Thoracic aorta (tissue), 2 donors: Measurements from ENCODE around the gene DEGS1. TPM values are rescaled to one million over a fixed set of nuclear protein-coding genes. Genes with fewer than 3 reads are reported as not detected.

Experiments
- ATAC-seq: fragments of 150-250 bp; one replicate; pipeline ENCODE4 v1.8.0; 2017; ENCODE audit warnings: low read depth; ENCODE audit not compliant: insufficient number of reproducible peaks, low FRiP score
- DNase-seq: peaks from one replicate; pipeline ENCODE4 v3.0.0-alpha.2; 2020; ENCODE audit warnings: low spot score
- H3K27ac ChIP-seq, 2 donors: fragments of 200-600 bp; sonication (generic); 1 replicate in 1 of 2; 2 replicates in 1 of 2; pipeline ENCODE4 v1.5.1; 2016; ENCODE audit warnings: mild to moderate bottlenecking in 2 of 2, moderate library complexity in 2 of 2
- H3K27me3 ChIP-seq: fragments of 200-600 bp; sonication (generic); replicated peaks from 2 replicates; pipeline ENCODE4 v1.6.0; 2016; ENCODE audit warnings: mild to moderate bottlenecking; ENCODE audit not compliant: insufficient read depth
- H3K36me3 ChIP-seq: fragments of 200-600 bp; sonication (generic); one replicate; pipeline ENCODE4 v1.5.1; 2016
- H3K4me1 ChIP-seq, 2 donors: fragments of 200-600 bp; sonication (generic); 1 replicate in 1 of 2; 2 replicates in 1 of 2; pipeline versions ENCODE4 v1.5.1 to v1.6.0; 2016; ENCODE audit warnings: low read depth in 2 of 2, mild to moderate bottlenecking in 1 of 2; ENCODE audit not compliant: control insufficient read depth in 1 of 2
- H3K4me3 ChIP-seq: fragments of 200-600 bp; sonication (generic); 2 replicates; pipeline ENCODE4 v1.5.1; 2016; ENCODE audit warnings: mild to moderate bottlenecking
- H3K9me3 ChIP-seq: fragments of 200-600 bp; sonication (generic); 2 replicates; pipeline ENCODE4 v1.5.1; 2016
- total RNA-seq, 2 donors: library from RNA; depleted of rRNA; stranded (reverse); fragments of >200 nt; gene quantifications; one replicate each; pipeline versions ENCODE4 v1.1.0 to v1.2.3, GENCODE V29; 2016
- TF ChIP-seq, protein P1 (sequence below): fragments of 200-600 bp; sonication (generic); IDR thresholded peaks from one replicate; pipeline ENCODE4 v1.5.1; 2019; ENCODE audit warnings: antibody characterized with exemption

Gene DEGS1
- total RNA-seq, 2 donors from 2014 or later, result 104 to 111 TPM

DNA sequence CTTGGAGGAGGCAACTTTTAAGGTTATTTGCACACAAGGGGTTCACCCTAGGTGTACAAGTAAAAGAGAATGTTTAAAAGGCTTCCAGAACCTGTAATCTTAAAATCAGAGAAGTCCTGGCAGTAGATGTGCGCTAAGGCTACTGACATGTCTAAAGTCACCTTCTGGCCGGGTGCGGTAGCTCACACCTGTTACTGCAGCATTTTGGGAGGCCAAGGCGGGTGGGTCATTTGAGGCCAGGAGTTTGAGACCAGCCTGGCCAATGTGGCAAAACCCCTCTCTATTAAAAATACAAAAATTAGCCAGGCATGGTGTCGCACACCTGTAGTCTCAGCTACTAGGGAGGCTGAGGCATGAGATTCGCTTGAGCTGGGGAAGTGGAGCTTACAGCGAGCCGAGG is 20.3 kb upstream of the DEGS1 start:
- Histone ChIP-seq H3K4me3 (no peak overlapping the region), H3K36me3 (peaks cover 10% of the 10 kb centered on the region), H3K9me3 (no peaks in the 10 kb centered on the region), H3K27me3 (no peaks in the 10 kb centered on the region), H3K27ac (no peak overlapping the region), H3K4me1 (no peaks in the 10 kb centered on the region)
- TF ChIP-seq, protein P1, sequence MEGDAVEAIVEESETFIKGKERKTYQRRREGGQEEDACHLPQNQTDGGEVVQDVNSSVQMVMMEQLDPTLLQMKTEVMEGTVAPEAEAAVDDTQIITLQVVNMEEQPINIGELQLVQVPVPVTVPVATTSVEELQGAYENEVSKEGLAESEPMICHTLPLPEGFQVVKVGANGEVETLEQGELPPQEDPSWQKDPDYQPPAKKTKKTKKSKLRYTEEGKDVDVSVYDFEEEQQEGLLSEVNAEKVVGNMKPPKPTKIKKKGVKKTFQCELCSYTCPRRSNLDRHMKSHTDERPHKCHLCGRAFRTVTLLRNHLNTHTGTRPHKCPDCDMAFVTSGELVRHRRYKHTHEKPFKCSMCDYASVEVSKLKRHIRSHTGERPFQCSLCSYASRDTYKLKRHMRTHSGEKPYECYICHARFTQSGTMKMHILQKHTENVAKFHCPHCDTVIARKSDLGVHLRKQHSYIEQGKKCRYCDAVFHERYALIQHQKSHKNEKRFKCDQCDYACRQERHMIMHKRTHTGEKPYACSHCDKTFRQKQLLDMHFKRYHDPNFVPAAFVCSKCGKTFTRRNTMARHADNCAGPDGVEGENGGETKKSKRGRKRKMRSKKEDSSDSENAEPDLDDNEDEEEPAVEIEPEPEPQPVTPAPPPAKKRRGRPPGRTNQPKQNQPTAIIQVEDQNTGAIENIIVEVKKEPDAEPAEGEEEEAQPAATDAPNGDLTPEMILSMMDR, result no peak
- no peak for ATAC-seq
- DNase-seq, result no peak

DNA sequence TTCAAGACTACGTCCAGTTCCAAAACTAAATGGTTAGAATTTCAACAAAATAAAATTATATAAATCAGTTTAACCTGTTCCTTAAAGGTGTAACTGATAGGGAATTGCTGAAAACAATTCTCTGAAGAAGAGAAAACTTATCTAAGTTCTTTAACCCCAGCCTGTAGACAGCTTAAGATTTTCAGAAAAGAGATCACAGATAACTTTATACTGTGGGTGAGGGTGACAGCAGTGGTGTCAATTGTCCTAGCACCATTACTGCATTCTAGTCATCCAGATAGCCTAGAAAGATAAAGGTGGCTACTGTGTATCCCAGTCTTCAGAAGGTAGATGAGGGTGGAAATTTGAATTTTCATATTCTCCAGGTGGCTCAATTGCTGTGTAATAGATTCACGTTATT is 19.7 kb upstream of the DEGS1 start:
- TF ChIP-seq, protein P1, result no peak
- DNase-seq (no peak), ATAC-seq (no peak)
- Histone ChIP-seq H3K4me1 (peaks cover 2 to 3% of the 10 kb centered on the region in 2 donors), H3K27me3 (no peaks in the 10 kb centered on the region), H3K27ac (no peak overlapping the region), H3K36me3 (peaks cover 5% of the 10 kb centered on the region), H3K9me3 (no peaks in the 10 kb centered on the region), H3K4me3 (no peak overlapping the region)

DNA sequence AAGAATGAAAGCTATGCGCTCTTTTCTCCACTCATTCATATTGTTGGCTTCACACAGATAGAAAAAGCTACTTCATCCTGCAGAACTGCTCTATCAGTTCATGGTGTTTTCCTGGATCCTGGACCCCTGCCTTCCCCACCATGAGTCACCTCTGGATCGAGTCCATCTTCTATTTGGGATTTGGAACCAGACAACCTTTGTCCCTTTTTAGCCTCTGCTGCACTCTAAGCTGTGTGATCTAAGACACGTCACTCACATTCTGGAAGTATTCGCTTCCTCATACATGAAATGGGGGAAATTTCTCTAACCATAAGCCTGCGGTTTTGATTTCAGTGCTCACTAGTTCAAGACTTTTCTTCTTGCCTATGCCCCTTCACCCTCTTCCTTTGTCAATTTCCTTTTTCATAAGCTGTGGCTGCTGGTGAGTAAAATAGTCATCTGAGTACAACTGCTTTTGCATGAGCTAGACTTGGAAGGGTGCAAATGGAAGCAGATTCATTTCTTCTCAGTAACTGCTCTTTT is 14.1 kb upstream of the DEGS1 start:
- Histone ChIP-seq H3K4me1 (peaks cover 8 to 11% of the 10 kb centered on the region in 2 donors), H3K27me3 (no peaks in the 10 kb centered on the region), H3K27ac (peak overlapping the region; percentile 63 to 72), H3K4me3 (peak overlapping the region; percentile 2), H3K9me3 (no peaks in the 10 kb centered on the region), H3K36me3 (no peaks in the 10 kb centered on the region)
- TF ChIP-seq, protein P1, result no peak
- peak; percentile 94 for ATAC-seq
- no peak for DNase-seq

DNA sequence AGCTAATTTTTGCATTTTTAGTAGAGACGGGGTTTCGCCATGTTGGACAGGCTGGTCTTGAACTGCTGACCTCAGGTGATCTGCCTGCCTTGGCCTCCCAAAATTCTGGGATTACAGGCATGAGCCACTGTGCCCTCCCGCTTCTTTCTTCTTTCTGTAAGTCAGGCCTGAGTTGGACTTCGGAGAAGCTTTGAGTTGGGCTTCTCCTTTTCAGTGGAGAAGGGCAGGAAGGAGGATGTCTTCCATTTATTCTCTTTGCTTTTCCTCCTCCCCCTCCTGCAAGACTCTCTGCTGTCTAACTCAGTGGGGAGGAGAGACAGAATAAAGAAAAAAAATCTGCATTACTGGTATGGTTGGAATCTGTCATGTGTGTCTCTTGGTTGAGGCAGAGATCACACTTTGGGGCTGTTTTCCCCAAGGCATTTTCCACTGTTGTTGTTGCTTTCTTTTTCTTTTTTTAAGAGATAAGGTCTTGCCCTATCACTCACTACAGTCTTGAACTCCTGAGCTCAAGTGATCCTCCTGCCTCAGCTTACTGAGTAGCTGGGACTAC is 13.2 kb upstream of the DEGS1 start:
- Histone ChIP-seq H3K27me3 (no peaks in the 10 kb centered on the region), H3K4me3 (no peak overlapping the region), H3K4me1 (peaks cover 8 to 11% of the 10 kb centered on the region in 2 donors), H3K36me3 (no peaks in the 10 kb centered on the region), H3K27ac (peak overlapping the region; percentile 63 to 72), H3K9me3 (no peaks in the 10 kb centered on the region)
- DNase-seq (no peak), ATAC-seq (no peak)
- TF ChIP-seq, protein P1, result no peak

DNA sequence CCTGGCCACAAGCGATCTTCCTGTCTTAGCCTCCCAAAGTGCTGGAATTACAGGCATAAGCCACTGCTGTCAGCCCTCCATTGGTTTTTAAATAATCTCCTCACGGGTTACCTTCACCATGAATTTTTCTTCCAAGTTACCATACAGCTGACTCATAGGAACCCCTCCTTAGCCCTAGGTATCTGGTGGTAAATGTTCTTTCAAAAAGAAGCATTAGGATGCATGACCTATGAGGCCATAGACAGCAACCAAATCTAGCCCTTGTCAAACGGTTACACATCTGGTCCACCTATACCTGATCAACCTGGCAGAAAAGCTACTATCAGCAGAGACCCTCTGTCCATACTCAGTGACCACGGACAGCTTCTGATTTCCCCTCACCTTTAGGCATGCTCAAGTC is 12.7 kb upstream of the DEGS1 start:
- TF ChIP-seq, protein P1, result no peak
- Histone ChIP-seq H3K4me3 (no peak overlapping the region), H3K4me1 (peaks cover 8 to 11% of the 10 kb centered on the region in 2 donors), H3K27me3 (no peaks in the 10 kb centered on the region), H3K9me3 (no peaks in the 10 kb centered on the region), H3K27ac (peak overlapping the region in 1 of 2 donors; percentile 72), H3K36me3 (no peaks in the 10 kb centered on the region)
- DNase-seq, result no peak
- ATAC-seq, result no peak
